Right atrium auricular region (tissue), 2 donors: ENCODE results near the gene TAP2. TPM values are rescaled to one million over a fixed set of nuclear protein-coding genes. Genes with fewer than 3 reads are reported as not detected.

Source experiments
- DNase-seq: peaks from one replicate; pipeline ENCODE4 v3.0.0-alpha.2; 2019; ENCODE audit warnings: low spot score
- H3K27ac ChIP-seq, 2 donors: fragments of 200-600 bp; sonication (generic); 1 replicate in 1 of 2; 2 replicates in 1 of 2; pipeline ENCODE4 v1.5.1; 2016 to 2019
- H3K27me3 ChIP-seq, 2 donors: fragments of 200-600 bp; sonication (generic); one replicate each; pipeline versions ENCODE4 v1.5.1 to v1.6.0; 2017 to 2019
- H3K36me3 ChIP-seq: fragments of 200-600 bp; sonication (generic); one replicate; pipeline ENCODE4 v1.5.1; 2016
- H3K4me1 ChIP-seq, 2 donors: fragments of 200-600 bp; sonication (generic); one replicate each; pipeline versions ENCODE4 v1.5.1 to v1.6.0; 2017 to 2019
- H3K4me3 ChIP-seq, 2 donors: fragments of 200-600 bp; sonication (generic); 1 replicate in 1 of 2; 2 replicates in 1 of 2; pipeline ENCODE4 v1.5.1; 2017 to 2019; ENCODE audit warnings: mild to moderate bottlenecking in 1 of 2, moderate library complexity in 1 of 2
- H3K9me3 ChIP-seq, 2 donors: fragments of 200-600 bp; sonication (generic); one replicate each; pipeline ENCODE4 v1.5.1; 2019
- total RNA-seq, 2 donors: library from RNA; depleted of rRNA; stranded (reverse); fragments of >200 nt; gene quantifications; one replicate each; pipeline ENCODE4 v1.1.0, GENCODE V29; 2016
- TF ChIP-seq, protein P1 (sequence below), 2 donors: fragments of 200-600 bp; sonication (generic); IDR thresholded peaks; one replicate each; pipeline ENCODE4 v1.5.1; 2019; ENCODE audit warnings: antibody characterized with exemption in 2 of 2

Gene TAP2
- total RNA-seq, 2 donors from 2014 or later: 3.4 to 6.3 TPM

DNA sequence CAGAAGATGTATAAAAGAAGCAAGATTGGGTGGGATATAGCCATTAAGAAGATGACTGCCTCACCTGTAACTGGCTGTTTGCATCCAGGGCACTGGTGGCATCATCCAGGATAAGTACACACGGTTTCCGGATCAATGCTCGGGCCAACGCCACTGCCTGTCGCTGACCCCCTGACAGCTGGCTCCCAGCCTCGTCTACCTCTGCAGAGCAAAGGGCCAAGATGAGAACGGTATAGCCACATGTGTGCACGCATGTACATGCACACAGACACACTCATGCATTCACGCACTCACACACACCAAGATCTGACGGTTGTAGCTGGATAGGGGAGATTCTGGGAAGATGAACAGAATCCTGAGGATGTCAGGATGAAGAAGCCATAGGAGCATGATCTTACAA lies 8.5 kb upstream of the TAP2 start:
- TF ChIP-seq, protein P1, sequence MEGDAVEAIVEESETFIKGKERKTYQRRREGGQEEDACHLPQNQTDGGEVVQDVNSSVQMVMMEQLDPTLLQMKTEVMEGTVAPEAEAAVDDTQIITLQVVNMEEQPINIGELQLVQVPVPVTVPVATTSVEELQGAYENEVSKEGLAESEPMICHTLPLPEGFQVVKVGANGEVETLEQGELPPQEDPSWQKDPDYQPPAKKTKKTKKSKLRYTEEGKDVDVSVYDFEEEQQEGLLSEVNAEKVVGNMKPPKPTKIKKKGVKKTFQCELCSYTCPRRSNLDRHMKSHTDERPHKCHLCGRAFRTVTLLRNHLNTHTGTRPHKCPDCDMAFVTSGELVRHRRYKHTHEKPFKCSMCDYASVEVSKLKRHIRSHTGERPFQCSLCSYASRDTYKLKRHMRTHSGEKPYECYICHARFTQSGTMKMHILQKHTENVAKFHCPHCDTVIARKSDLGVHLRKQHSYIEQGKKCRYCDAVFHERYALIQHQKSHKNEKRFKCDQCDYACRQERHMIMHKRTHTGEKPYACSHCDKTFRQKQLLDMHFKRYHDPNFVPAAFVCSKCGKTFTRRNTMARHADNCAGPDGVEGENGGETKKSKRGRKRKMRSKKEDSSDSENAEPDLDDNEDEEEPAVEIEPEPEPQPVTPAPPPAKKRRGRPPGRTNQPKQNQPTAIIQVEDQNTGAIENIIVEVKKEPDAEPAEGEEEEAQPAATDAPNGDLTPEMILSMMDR (IDR thresholded peaks at IDR 0.05): no peak
- H3K36me3 ChIP-seq: peaks cover 60% of the 10 kb centered on the region
- DNase-seq: no peak
- no peaks in the 10 kb centered on the region for H3K9me3 ChIP-seq
- no peaks in the 10 kb centered on the region for H3K27me3 ChIP-seq
- H3K27ac ChIP-seq: no peak overlapping the region
- no peak overlapping the region for H3K4me3 ChIP-seq
- peaks cover 0 to 36% of the 10 kb centered on the region in 2 donors for H3K4me1 ChIP-seq

- TF ChIP-seq, protein P1 (IDR thresholded peaks at IDR 0.05): no peak
- H3K9me3 ChIP-seq: no peaks in the 10 kb centered on the region
- peak overlapping the region; percentile 94 to 95 for H3K27ac ChIP-seq
- peaks cover 0 to 25% of the 10 kb centered on the region in 2 donors for H3K4me1 ChIP-seq
- H3K36me3 ChIP-seq: peaks cover 56% of the 10 kb centered on the region
- H3K27me3 ChIP-seq: no peaks in the 10 kb centered on the region
- no peak overlapping the region for H3K4me3 ChIP-seq
- no peak for DNase-seq
These were observed 6.9 kb upstream of the TAP2 start for GRCh38 chr6:32845384-32845884.

DNA sequence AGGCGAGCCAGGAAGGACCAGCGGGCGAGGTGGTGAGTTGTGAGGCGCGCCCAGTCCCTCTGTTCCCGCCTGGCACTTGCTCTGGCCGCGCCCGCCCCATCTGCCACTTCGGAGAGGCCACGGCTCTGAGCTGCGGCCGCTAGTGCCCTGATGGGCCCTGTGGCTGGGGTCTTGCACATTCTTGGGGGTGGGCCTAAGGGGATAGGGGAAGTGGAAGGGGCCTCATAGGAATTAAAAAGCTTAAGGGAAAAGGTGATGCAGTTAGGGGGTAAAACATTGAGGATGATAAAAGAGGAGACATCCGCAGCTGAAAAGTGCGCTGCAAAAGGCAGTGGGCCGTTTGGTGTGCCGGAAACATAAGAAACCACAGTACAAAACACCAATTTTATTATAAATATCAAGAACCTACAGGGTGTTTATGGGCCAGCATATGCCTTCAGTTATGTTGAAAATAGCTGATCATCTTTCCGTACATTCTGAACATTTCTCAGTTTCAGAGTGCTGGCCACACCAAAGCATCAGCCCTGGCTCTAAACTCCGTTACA lies 6.4 kb upstream of the TAP2 start:
- no peak for DNase-seq
- Histone ChIP-seq H3K27me3 (no peaks in the 10 kb centered on the region), H3K27ac (peak overlapping the region; percentile 94 to 95), H3K4me3 (peak overlapping the region; percentile 70 to 73), H3K4me1 (peaks cover 0 to 25% of the 10 kb centered on the region in 2 donors), H3K9me3 (no peaks in the 10 kb centered on the region), H3K36me3 (peaks cover 50% of the 10 kb centered on the region)
- TF ChIP-seq, protein P1 (IDR thresholded peaks at IDR 0.05): no peak

DNA sequence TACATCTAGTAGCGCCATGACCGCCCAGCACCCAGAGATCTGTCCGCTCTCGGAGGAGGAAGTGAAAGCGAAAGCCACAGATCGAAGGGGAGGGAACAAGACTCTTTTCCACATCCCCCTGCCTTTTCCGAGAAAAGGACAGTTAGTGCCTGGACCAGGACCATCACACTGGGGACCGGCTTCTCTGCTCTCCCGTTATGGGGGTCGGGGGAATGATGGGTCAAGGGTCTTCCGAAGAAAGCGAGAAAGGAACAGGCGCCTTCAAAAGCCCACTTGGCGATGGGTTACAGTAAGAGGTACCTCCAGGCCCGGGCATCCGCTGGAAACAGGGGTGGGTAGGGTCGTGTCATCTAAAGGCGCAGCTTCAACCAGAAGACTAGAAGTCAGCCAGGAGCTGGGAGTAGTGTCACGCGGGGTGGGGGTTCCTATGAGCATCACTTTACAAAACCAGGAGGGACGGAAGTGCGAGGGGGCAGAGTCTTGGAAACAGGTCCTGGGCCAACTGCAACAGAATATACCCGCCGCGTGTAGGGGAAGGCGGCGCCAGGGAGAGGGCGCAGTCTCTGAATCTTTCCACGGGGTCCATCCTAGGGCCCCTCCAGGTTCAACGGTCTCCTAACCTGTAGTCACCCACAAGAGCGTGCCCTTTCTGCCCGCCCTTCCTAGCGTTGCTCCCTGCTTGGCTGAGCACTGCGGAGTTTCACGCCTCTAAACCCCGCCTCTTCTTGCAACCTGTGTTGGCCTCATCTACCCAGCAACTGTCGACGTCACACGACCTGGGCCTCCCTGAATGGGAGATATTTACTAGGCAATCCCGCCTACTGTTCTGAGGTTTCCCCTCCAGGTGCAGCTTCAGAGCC lies 5.7 kb upstream of the TAP2 start, which contains the start of gene PSMB8:
PSMB8 (minus strand) TSS at position 69 of the 860 bp plus-strand sequence; CDS start at position 18, 51 bp downstream.
- Histone ChIP-seq H3K36me3 (peaks cover 48% of the 10 kb centered on the region), H3K4me1 (peaks cover 0 to 25% of the 10 kb centered on the region in 2 donors), H3K27me3 (no peaks in the 10 kb centered on the region), H3K4me3 (peak within 1 kb of the TSS; percentile 70 to 73), H3K27ac (peak within 1 kb of the TSS; percentile 94 to 95), H3K9me3 (no peaks in the 10 kb centered on the region)
- peak; percentile 98 for DNase-seq
- TF ChIP-seq, protein P1 (IDR thresholded peaks at IDR 0.05): peak; percentile 26 to 51

DNA sequence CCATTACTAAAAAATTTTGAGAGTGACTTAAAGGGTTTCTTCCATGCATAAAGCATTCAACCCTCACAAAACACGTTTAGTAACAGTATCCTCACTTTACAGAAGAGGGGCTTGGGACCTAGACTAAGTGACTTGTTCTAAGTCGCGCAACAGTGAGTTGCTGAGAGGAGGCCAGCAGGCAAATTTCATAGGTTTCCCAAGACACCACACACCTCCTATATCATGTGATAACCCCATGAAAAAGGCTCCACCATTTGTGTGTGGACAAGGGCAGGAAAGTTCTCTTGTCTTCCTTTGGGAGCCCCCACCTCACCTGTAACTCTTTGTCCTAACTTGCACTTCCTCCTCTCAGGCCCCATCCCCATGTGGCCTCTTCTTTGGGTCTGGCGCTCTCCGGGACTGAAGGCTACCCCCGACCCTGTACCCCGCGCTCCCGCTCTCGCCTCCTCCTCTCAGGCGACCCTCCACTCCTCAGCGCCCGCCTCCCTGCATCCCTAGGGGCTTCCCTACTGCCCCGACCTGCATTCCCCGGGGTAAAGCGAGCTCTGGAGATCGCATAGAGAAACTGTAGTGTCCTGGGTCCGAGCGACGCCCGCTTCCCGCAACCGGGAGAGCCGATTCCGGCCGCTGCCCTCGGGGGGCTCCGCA lies 4.9 kb upstream of the TAP2 start:
- TF ChIP-seq, protein P1 (IDR thresholded peaks at IDR 0.05): no peak
- peak overlapping the region; percentile 70 to 73 for H3K4me3 ChIP-seq
- H3K27ac ChIP-seq: peak overlapping the region; percentile 94 to 95
- H3K4me1 ChIP-seq: peaks cover 0 to 30% of the 10 kb centered on the region in 2 donors
- DNase-seq: no peak
- no peaks in the 10 kb centered on the region for H3K9me3 ChIP-seq
- H3K27me3 ChIP-seq: no peaks in the 10 kb centered on the region
- peaks cover 40% of the 10 kb centered on the region for H3K36me3 ChIP-seq
